HL-60/S4 (cell line): Measurements from ENCODE around the gene NSDHL.
"Not testable (repeated sequence)": the region's sequence is repeated elsewhere in the genome, so short reads cannot be mapped to it uniquely, and the experiment has no call there.

Source experiments
- in situ Hi-C: fragments of 300-500 bp; cut with MboI; formaldehyde crosslinking; loops from 2 replicates; pipeline ENCODE4 v1.14.3; 2022; ENCODE audit warnings: low sequenced_read_pairs

The NSDHL gene

DNA sequence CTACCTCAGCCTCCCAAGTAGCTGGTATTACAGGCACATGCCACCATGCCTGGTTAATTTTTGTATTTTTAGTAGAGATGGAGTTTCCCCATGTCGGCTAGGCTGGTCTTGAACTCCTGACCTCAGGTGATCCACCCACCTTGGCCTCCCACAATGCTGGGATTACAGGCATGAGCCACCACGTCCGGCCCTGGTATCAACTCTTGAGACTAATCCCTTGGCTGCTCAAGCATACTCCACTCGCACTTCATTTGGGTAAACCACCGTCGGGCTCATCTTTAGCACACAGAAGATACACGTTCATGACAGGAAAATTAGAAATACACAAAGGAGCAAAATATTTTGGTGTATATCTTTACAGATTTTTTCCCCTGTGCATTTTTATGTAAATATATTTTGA, 79.2 kb downstream of the NSDHL start:
- in situ Hi-C loops = not testable (repeated sequence)

DNA sequence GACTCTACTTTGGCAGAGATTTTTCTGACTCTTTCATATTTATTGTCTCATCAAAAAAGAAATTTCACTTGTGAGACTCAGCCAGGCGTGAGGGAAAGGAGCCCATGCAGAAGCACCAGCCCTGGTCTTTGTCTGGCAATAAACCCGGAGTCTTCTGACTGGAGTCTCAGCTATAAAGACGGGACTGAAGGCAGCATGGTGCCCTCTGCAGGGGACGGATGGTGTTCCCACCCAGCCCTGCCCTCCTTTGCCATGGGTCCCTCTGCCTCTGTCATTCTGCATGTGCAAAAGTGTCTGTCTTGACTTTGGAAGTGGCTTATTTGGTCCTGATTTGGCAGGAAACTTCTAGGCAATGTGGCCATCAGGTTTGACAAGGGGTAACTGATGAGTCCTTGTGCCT, 81.2 kb downstream of the NSDHL start:
- in situ Hi-C loops = no loop called here

DNA sequence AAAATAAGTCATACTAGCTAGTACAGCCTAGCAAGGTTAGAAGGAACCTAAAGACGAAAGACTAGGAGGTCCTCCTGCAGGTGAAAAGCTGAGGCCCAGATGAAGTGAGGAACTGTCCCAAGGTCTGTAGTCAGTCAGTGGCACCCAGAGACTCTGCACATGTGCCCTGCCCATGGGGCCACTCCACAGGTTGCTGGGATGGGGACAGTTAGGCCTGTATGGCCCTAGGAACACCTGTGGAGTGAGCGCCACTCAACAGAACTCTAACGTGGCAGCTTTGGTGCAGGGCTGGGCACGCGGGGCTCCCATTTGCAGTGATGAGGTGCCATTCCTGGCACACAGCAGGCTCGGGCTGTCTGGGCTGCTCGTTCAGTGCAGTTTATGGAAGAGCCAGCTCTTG, 81.8 kb downstream of the NSDHL start:
- in situ Hi-C loops = no loop called here

DNA sequence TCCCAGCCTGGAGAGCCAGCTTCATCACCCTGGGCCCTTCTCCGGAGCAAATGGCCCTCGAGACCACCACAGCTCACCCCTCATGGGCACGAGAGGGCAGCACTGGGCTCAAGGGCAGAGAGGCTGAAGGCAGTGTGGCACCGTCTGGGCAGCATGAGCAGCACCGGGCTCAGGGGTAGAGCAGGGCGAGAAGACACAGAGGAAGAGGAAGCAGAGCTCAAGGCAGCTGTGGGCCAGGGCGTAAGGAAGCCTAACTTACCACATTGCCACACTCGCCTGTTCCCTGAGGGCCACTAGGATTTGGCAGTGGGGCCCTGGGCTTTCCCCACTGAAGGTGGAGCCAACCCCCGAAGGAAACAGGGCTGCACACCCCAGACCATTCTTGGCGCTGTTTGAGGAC, 82.5 kb downstream of the NSDHL start:
- in situ Hi-C loops = no loop called here

DNA sequence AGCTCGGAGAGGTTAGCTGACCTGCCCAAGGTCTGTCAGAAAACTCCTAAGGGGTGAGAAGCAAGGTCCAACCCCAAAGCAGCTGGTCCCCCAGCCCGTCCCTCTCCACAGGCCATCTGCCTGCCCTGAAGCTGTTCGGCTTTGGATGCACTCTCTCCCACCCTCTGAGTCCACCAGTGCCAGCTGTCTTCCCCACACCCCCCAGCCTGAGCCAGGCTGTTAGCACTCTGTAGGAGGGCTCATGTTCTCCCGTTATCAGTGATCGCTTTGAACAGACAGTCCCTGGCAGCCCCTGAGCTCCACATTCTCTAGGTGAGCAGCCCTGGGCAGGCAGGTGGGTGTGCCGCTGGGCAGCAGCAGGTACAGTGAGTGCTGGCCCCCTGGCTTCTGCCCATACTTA, 83.0 kb downstream of the NSDHL start:
- in situ Hi-C loops = no loop called here

DNA sequence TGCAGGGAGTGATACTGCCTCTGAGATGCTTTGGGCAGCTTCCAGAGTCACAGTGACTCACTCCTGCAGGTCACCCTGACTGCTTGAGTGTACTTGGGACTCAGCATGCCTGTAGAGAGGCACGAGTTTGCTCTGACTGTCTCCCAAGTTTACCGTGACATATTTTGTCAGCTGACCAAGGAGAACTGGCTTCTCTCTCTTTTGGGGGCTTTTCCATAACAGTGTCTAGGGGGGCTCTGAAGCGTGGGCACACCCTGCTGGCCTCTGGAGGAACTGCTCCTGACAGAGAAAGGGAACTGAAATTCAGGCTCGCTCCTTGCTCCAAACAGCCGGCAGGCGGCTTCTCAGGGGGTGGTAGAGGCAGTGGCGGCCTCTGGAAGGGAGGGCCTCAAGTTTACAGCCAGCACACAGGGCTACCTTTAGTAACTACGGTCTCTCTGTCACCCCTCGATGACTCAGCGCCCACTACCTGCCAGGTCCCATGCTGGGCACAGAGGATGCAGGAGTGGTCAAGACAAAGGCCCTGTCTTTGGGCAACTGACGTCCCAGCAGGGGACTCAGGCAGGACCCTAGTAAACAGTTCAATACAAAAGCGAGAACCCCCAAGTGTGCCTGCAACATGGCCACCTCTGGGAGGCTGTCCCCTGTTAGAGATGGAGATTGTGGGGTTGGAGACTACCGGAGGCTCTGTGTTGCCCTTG, 84.8 kb downstream of the NSDHL start:
- in situ Hi-C loops = no loop called here

DNA sequence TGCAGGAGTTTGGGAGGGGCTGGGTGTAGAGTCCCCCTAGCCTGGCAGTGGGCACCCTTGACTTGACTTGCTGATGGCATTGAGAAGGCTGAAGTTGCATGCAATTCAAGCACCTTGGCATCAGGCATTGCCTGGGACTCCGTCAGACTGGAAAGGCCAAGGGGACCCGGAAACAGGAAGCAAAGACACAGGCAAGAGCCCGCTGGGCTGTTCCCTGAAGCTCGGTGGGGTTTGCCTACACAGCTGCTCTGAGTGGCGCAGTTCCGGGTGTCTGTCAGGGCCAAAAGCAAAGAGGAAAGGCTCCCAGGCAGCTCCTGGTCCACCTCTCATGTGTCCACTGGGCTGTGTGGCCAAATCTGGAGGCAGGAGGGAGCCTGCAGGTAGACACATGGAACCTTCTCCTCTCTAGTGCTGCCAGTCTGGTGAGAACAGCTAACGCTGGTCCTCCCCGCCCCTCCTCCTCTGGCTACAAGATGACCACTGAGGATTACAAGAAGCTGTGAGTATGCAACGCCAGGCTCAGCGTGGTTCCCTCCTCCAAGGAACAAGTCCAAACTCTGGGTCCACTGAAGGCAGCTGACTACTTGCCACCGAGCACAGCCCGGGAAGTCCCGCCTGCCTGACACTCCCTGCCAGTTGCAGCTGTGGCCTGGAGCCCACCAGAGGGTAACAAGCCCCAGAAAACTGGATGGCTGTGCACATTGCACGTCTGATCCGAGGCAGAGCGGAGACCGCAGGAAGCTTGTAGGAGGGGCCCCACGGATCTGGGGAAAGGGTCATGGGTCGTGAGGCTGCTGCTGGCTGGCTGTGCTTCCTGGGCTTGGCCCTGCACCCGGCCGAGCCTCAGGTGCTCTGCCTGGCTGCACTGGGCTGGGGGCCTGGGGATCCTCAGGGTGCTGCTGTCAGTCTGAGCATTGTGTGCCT, 87.1 kb downstream of the NSDHL start:
- in situ Hi-C loops = no loop called here

DNA sequence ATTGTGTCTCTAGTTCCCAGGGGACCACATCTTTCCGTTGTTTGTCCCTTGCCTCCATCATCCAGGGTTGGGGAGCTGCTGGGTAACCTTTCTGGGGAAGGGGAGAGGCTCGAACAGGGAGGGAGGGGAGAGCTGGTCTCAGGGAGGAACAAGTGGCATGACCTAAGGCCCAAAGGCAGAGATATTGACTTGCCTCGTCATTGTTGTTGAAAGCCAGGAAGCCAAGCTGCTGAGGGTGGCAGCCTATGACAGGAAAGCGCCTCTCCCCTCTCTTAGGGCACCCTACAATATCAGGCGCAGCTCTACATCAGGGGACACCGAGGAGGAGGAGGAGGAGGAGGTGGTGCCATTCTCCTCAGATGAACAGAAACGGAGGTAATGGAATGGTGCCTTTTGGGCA, 87.8 kb downstream of the NSDHL start:
- in situ Hi-C loops = no loop called here
